ENCODE data around the gene CD46.

GRCh38 chr1:207754974-207755700 is 3.3 kb downstream of the CD46 start:
- TF ChIP-seq CTCF (IDR thresholded peaks at IDR 0.05) (no peak), POLR2A (IDR thresholded peaks at IDR 0.05) (no peak)
